Gastroesophageal sphincter (tissue), 4 donors: ENCODE data around the gene DYRK1A. TPM values are rescaled to one million over a fixed set of nuclear protein-coding genes. Genes with fewer than 3 reads are reported as not detected.

Experiments
- ATAC-seq: fragments of 150-250 bp; one replicate; pipeline ENCODE4 v1.9.1; 2016; ENCODE audit warnings: mild to moderate bottlenecking, moderate library complexity
- H3K27ac ChIP-seq, 4 donors: fragments of 200-600 bp; sonication (generic) in 3 of 4; 1 replicate in 3 of 4; 2 replicates in 1 of 4; pipeline ENCODE4 v1.5.1; 2016 to 2019
- H3K27me3 ChIP-seq: fragments of 200-600 bp; sonication (generic); one replicate; pipeline ENCODE4 v1.5.1; 2019
- H3K36me3 ChIP-seq, 2 donors: fragments of 200-600 bp; sonication (generic); one replicate each; pipeline ENCODE4 v1.5.1; 2019; ENCODE audit warnings: control low read depth in 1 of 2
- H3K4me1 ChIP-seq, 3 donors: fragments of 200-600 bp; sonication (generic); 1 replicate in 2 of 3; 2 replicates in 1 of 3; pipeline ENCODE4 v1.5.1; 2016 to 2019; ENCODE audit warnings: control low read depth in 2 of 3
- H3K4me3 ChIP-seq, 2 donors: fragments of 200-600 bp; sonication (generic); one replicate each; pipeline ENCODE4 v1.5.1; 2019; ENCODE audit warnings: mild to moderate bottlenecking in 1 of 2, moderate library complexity in 1 of 2
- H3K9me3 ChIP-seq, 3 donors: fragments of 200-600 bp; sonication (generic); one replicate each; pipeline ENCODE4 v1.5.1; 2017 to 2019; ENCODE audit warnings: control low read depth in 2 of 3
- EP300 ChIP-seq: sonication (generic); formaldehyde crosslinking; IDR thresholded peaks from one replicate; pipeline ENCODE4 v1.6.1; 2017; ENCODE audit warnings: antibody characterized with exemption, mild to moderate bottlenecking
- POLR2A ChIP-seq, 2 donors: fragments of 450-650 bp; IDR thresholded peaks; one replicate each; pipeline ENCODE4 v1.6.1; 2017; ENCODE audit warnings: antibody characterized with exemption in 2 of 2, mild to moderate bottlenecking in 2 of 2, moderate library complexity in 1 of 2
- POLR2AphosphoS5 ChIP-seq: sonication (generic); formaldehyde crosslinking; IDR thresholded peaks from one replicate; pipeline ENCODE4 v1.6.1; 2017; ENCODE audit warnings: antibody characterized with exemption
- WGBS, 2 donors: methylation state at CpG; one replicate each; pipeline ENCODE4 v1.1.5; 2018; ENCODE audit warnings: low coverage in 1 of 2; 5-methylcytosine and 5-hydroxymethylcytosine counted together
- total RNA-seq, 4 donors: library from RNA; depleted of rRNA; stranded (reverse); fragments of >200 nt; gene quantifications; one replicate each; pipeline ENCODE4 v1.1.0, GENCODE V29; 2016
- TF ChIP-seq, protein P1 (sequence below), 4 experiments: fragments of 200-600 bp in 2 of 4; fragments of 450-650 bp in 2 of 4; sonication (generic) in 1 of 4; IDR thresholded peaks; one replicate each; pipeline ENCODE4 v1.5.1; 2017 to 2019; ENCODE audit warnings: antibody characterized with exemption in 4 of 4, mild to moderate bottlenecking in 2 of 4, moderate library complexity in 2 of 4

DYRK1A gene
- total RNA-seq, 4 donors from 2014 or later: 85.1 to 102 (median 94.0) TPM

DNA sequence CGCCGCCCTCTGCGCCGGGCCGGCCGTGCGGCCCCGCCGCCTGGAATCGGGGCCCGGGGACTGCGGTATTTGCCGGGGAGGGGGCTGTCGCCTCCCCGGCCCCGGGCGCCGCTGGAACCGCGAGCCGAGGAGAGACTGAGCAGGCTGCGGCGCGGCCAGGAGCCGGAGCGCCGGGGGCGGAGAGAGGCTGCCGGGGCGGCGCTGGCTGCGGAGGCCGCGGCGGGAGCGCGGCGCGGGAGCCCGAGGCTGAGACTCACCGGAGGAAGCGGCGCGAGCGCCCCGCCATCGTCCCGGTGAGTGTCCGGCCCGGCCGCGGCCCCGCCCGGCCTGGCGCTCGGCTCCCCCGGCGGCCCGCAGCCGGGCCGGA, 746 bp downstream of the DYRK1A start:
- no peaks in the 10 kb centered on the region for H3K36me3 ChIP-seq
- peak overlapping the region; percentile 95 to 100 (median 99) for H3K27ac ChIP-seq
- WGBS, 2 donors: no CpG with 5 or more reads among the region's 61 CpGs
- ATAC-seq: no peak
- TF ChIP-seq POLR2A (IDR thresholded peaks at IDR 0.05) (no peak), EP300 (no peak), POLR2AphosphoS5 (no peak)
- TF ChIP-seq, protein P1, sequence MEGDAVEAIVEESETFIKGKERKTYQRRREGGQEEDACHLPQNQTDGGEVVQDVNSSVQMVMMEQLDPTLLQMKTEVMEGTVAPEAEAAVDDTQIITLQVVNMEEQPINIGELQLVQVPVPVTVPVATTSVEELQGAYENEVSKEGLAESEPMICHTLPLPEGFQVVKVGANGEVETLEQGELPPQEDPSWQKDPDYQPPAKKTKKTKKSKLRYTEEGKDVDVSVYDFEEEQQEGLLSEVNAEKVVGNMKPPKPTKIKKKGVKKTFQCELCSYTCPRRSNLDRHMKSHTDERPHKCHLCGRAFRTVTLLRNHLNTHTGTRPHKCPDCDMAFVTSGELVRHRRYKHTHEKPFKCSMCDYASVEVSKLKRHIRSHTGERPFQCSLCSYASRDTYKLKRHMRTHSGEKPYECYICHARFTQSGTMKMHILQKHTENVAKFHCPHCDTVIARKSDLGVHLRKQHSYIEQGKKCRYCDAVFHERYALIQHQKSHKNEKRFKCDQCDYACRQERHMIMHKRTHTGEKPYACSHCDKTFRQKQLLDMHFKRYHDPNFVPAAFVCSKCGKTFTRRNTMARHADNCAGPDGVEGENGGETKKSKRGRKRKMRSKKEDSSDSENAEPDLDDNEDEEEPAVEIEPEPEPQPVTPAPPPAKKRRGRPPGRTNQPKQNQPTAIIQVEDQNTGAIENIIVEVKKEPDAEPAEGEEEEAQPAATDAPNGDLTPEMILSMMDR (IDR thresholded peaks at IDR 0.05): peak in 1 of 4 experiments; percentile 3
- H3K9me3 ChIP-seq: no peaks in the 10 kb centered on the region
- peak overlapping the region; percentile 84 to 92 for H3K4me3 ChIP-seq
- H3K4me1 ChIP-seq: peaks cover 5 to 50% (median 7%) of the 10 kb centered on the region in 3 donors
- no peaks in the 10 kb centered on the region for H3K27me3 ChIP-seq

- Histone ChIP-seq H3K27me3 (no peaks in the 10 kb centered on the region), H3K9me3 (no peaks in the 10 kb centered on the region), H3K4me3 (peak overlapping the region; percentile 84 to 92), H3K36me3 (no peaks in the 10 kb centered on the region), H3K27ac (peak overlapping the region; percentile 95 to 100 (median 99)), H3K4me1 (peaks cover 7 to 56% (median 12%) of the 10 kb centered on the region in 3 donors)
- 0% methylated on average over 1 to 3 of the region's 68 CpGs for WGBS, 2 donors
- TF ChIP-seq, protein P1 (IDR thresholded peaks at IDR 0.05): no peak
- no peak for TF ChIP-seq POLR2AphosphoS5
- TF ChIP-seq EP300: no peak
- peak in 1 of 2 donors; percentile 23 for TF ChIP-seq POLR2A (IDR thresholded peaks at IDR 0.05)
- ATAC-seq: no peak
Observed at GRCh38 chr21:37367703-37368540, 1.3 kb downstream of the DYRK1A start.

DNA sequence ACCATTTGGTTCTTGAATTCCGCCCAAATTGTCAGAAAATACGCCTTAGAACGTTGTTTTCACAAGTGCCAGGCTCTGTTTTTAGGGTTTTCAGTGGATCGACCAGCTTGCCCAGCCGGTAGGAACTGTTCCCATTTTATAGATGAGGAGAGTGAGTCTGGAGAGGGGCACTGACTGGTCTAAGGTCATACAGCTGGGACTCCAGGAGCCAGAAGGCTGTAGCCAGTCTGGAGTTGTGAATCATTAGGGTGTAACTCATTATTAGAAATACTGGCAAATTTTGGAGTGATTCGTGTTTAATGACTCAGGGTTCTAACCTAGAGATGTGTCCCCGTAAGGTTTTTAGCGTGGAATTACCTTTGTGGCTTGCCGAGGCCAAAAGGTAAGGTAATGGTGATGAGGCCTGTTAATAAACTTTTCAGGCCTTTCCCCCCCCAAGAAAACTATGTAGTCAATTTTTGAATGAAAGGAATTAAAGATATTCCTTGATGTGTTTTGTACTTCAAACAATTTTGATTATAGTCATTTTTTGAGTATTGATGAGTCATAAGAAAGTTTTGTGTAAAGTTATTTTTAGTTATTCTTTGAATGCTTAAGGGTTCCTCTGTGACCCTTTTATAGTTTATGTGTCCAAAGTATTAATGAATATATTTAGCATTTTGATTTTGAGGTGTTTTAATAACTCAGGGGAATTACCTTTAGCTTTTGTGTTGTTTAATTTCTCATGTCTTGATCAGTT, 2.1 kb downstream of the DYRK1A start:
- Histone ChIP-seq H3K4me3 (peak overlapping the region; percentile 84 to 92), H3K9me3 (no peaks in the 10 kb centered on the region), H3K27me3 (no peaks in the 10 kb centered on the region), H3K4me1 (peaks cover 13 to 64% (median 16%) of the 10 kb centered on the region in 3 donors), H3K36me3 (no peaks in the 10 kb centered on the region), H3K27ac (peak overlapping the region; percentile 95 to 100 (median 99))
- 0 to 15% methylated on average over 3 to 6 of the region's 9 CpGs for WGBS, 2 donors
- no peak for ATAC-seq
- TF ChIP-seq POLR2A (IDR thresholded peaks at IDR 0.05): no peak
- TF ChIP-seq, protein P1 (IDR thresholded peaks at IDR 0.05): no peak
- TF ChIP-seq POLR2AphosphoS5: no peak
- TF ChIP-seq EP300: no peak

GRCh38 chr21:37369307-37369854, 2.8 kb downstream of the DYRK1A start:
- no peaks in the 10 kb centered on the region for H3K36me3 ChIP-seq
- no peaks in the 10 kb centered on the region for H3K27me3 ChIP-seq
- H3K27ac ChIP-seq: peak overlapping the region in 3 of 4 donors; percentile 95 to 100 (median 100)
- TF ChIP-seq, protein P1 (IDR thresholded peaks at IDR 0.05): peak in 1 of 4 experiments; percentile 23
- TF ChIP-seq EP300 (no peak), POLR2AphosphoS5 (no peak), POLR2A (IDR thresholded peaks at IDR 0.05) (no peak)
- peak overlapping the region; percentile 84 to 92 for H3K4me3 ChIP-seq
- H3K9me3 ChIP-seq: no peaks in the 10 kb centered on the region
- peaks cover 13 to 70% (median 16%) of the 10 kb centered on the region in 3 donors for H3K4me1 ChIP-seq
- WGBS, 2 donors: 13 to 21% methylated on average over 2 to 3 of the region's 3 CpGs
- no peak for ATAC-seq
